K562 (cell line): ENCODE data around the gene SBK3. TPM values are rescaled to one million over a fixed set of nuclear protein-coding genes. Genes with fewer than 3 reads are reported as not detected.

Source experiments
- ARNT ChIP-seq, 2 experiments: fragments of 450-650 bp; IDR thresholded peaks; 2 replicates each; pipeline ENCODE4 v1.6.1; 2016; ENCODE audit warnings: mild to moderate bottlenecking in 1 of 2
- EHMT2 ChIP-seq: fragments of 450-650 bp; IDR thresholded peaks from 2 replicates; pipeline ENCODE4 v1.6.1; 2018; ENCODE audit warnings: antibody characterized with exemption
- FOXP1 ChIP-seq: sonication (generic); formaldehyde crosslinking; IDR thresholded peaks from 2 replicates; pipeline ENCODE4 v1.8.0; 2022; ENCODE audit warnings: mild to moderate bottlenecking, missing genetic modification reagents
- GATA2 ChIP-seq: sonication (generic); formaldehyde crosslinking; IDR thresholded peaks from 2 replicates; pipeline ENCODE4 v1.4.0; 2020; ENCODE audit warnings: mild to moderate bottlenecking, missing genetic modification reagents
- HDAC1 ChIP-seq, 2 experiments: fragments of 450-650 bp; IDR thresholded peaks; 2 replicates each; pipeline ENCODE4 v1.6.1; 2016 to 2017; ENCODE audit warnings: inconsistent platforms in 1 of 2, mild to moderate bottlenecking in 1 of 2, moderate library complexity in 1 of 2
- HNRNPUL1 ChIP-seq: fragments of 200-400 bp; formaldehyde crosslinking; IDR thresholded peaks from 2 replicates; pipeline ENCODE4 v1.6.1; 2017; ENCODE audit warnings: low read length
- JUN ChIP-seq, 2 experiments: sonication (generic) in 1 of 2; formaldehyde crosslinking in 1 of 2; IDR thresholded peaks; 2 replicates each; pipeline versions ENCODE4 v1.6.1 to v1.8.0; 2012 to 2022; ENCODE audit warnings: borderline replicate concordance in 2 of 2, mild to moderate bottlenecking in 2 of 2, improper control_type of control experiment in 1 of 2, low read depth in 1 of 2, low read length in 1 of 2, missing genetic modification reagents in 1 of 2
- L3MBTL2 ChIP-seq: fragments of 450-650 bp; IDR thresholded peaks from 2 replicates; pipeline ENCODE4 v1.6.1; 2016; ENCODE audit warnings: mild to moderate bottlenecking, moderate library complexity
- LCOR ChIP-seq: sonication (generic); formaldehyde crosslinking; IDR thresholded peaks from 2 replicates; pipeline ENCODE4 v1.8.0; 2022; ENCODE audit warnings: mild to moderate bottlenecking, missing genetic modification reagents
- MECOM ChIP-seq: fragments of 250-450 bp; sonication (Bioruptor Pico); IDR thresholded peaks from 2 replicates; pipeline ENCODE4 v1.8.0; 2022; ENCODE audit warnings: inconsistent platforms
- NCOA6 ChIP-seq: fragments of 450-650 bp; IDR thresholded peaks from 2 replicates; pipeline ENCODE4 v1.6.1; 2017; ENCODE audit warnings: mild to moderate bottlenecking
- PRMT5 ChIP-seq: sonication (generic); formaldehyde crosslinking; IDR thresholded peaks from 2 replicates; pipeline ENCODE4 v1.5.0; 2020; ENCODE audit warnings: missing genetic modification reagents
- TEAD1 ChIP-seq, 2 experiments: fragments of 450-650 bp in 1 of 2; sonication (generic) in 1 of 2; formaldehyde crosslinking; IDR thresholded peaks; 2 replicates each; pipeline versions ENCODE4 v1.4.0 to v1.8.0; 2020 to 2022; ENCODE audit warnings: mild to moderate bottlenecking in 2 of 2, missing genetic modification reagents in 1 of 2
- TEAD4 ChIP-seq, 2 experiments: sonication (generic) in 1 of 2; formaldehyde crosslinking in 1 of 2; IDR thresholded peaks; 2 replicates each; pipeline versions ENCODE4 v1.6.1 to v1.8.0; 2012 to 2022; ENCODE audit warnings: borderline replicate concordance in 1 of 2, inconsistent platforms in 1 of 2, low read length in 1 of 2, mild to moderate bottlenecking in 1 of 2, missing genetic modification reagents in 1 of 2
- USF1 ChIP-seq: sonication (generic); formaldehyde crosslinking; IDR thresholded peaks from 2 replicates; pipeline ENCODE4 v1.9.0; 2022; ENCODE audit warnings: mild to moderate bottlenecking, missing genetic modification reagents
- ZBTB11 ChIP-seq, 3 experiments: fragments of 200-800 bp in 1 of 3; fragments of 250-450 bp in 1 of 3; fragments of 450-650 bp in 1 of 3; sonication (Bioruptor Pico) in 1 of 3; sonication (Bioruptor generic) in 1 of 3; formaldehyde crosslinking in 1 of 3; IDR thresholded peaks; 2 replicates each; pipeline versions ENCODE4 v1.6.1 to v1.8.0; 2016 to 2022; ENCODE audit warnings: mild to moderate bottlenecking in 2 of 3, missing genetic modification characterization in 2 of 3, missing compliant biosample characterization in 1 of 3, moderate library complexity in 1 of 3
- ZFP36 ChIP-seq: fragments of 150-350 bp; IDR thresholded peaks from 2 replicates; pipeline ENCODE4 v1.6.1; 2018; ENCODE audit warnings: low read length, low read depth; ENCODE audit not compliant: partially characterized antibody
- ZNF165 ChIP-seq: fragments of 250-450 bp; sonication (Bioruptor Pico); IDR thresholded peaks from 2 replicates; pipeline ENCODE4 v1.4.0; 2020; ENCODE audit warnings: borderline replicate concordance
- ZNF24 ChIP-seq: fragments of 450-650 bp; IDR thresholded peaks from 2 replicates; pipeline ENCODE4 v1.6.1; 2016
- ZNF263 ChIP-seq: sonication (generic); formaldehyde crosslinking; IDR thresholded peaks from 2 replicates; pipeline ENCODE4 v1.8.0; 2022; ENCODE audit warnings: mild to moderate bottlenecking, missing genetic modification reagents, borderline replicate concordance
- ZNF3 ChIP-seq: fragments of 250-450 bp; sonication (Bioruptor Pico); IDR thresholded peaks from 2 replicates; pipeline ENCODE4 v1.5.0; 2021; ENCODE audit warnings: mild to moderate bottlenecking, moderate library complexity
- ZNF311 ChIP-seq: fragments of 250-450 bp; sonication (Bioruptor Pico); IDR thresholded peaks from 2 replicates; pipeline ENCODE4 v1.4.0; 2020; ENCODE audit warnings: mild to moderate bottlenecking, moderate library complexity
- ZNF507 ChIP-seq: conservative IDR thresholded peaks from 2 replicates; pipeline ENCODE4 v1.6.1; 2017; ENCODE audit warnings: missing genetic modification characterization, missing compliant biosample characterization
- ZNF766 ChIP-seq: fragments of 200-800 bp; sonication (Bioruptor generic); conservative IDR thresholded peaks from 2 replicates; pipeline ENCODE4 v1.6.1; 2016; ENCODE audit warnings: missing genetic modification characterization, missing compliant biosample characterization
- polyA plus RNA-seq, 8 experiments: library from polyadenylated mRNA; depleted of rRNA in 4 of 8; stranded (reverse) in 5 of 8; unstranded in 3 of 8; fragments of >200 nt; fragmentation: Nextera tagmentation in 2 of 8; fragmentation: Illumina TruSeq in 1 of 8; extraction: Ambion mirVana in 2 of 8; extraction: Trizol in 1 of 8; gene quantifications; 2 replicates each; pipeline versions ENCODE4 v1.2.1 to v1.2.3, GENCODE V29; 2011 to 2014; ENCODE audit warnings: inconsistent platforms in 1 of 8, missing spikeins in 1 of 8
- total RNA-seq, 7 experiments: library from RNA; depleted of rRNA in 6 of 7; stranded (reverse); fragments of >200 nt in 6 of 7; fragmentation: Illumina TruSeq in 2 of 7; extraction: Trizol in 2 of 7; gene quantifications; 2 replicates each; pipeline versions ENCODE4 v1.2.1 to v1.2.3, GENCODE V29; 2011 to 2021; ENCODE audit warnings: low replicate concordance in 1 of 7

Gene SBK3
- total and polyA plus RNA-seq, 9 of the 15 experiments (the other 6 are each of a cell fraction or from before 2014, with no cell fraction given), result 0.11 to 0.43 (median 0.13) TPM; not detected in 6

GRCh38 chr19:55581145-55581822, 35.9 kb upstream of the SBK3 start (continued):
- no peak for TF ChIP-seq TEAD4 (IDR thresholded peaks at IDR 0.05; ENCODE audit: low read length)
- TF ChIP-seq TEAD4 (CRISPR knock-in tag; IDR thresholded peaks at IDR 0.05; ENCODE audit: borderline replicate concordance), result 0 out of 2 replicates have a peak, but pooled peaks have one; percentile 41
- peak in 1 of 3 experiments; percentile 98; a peak in 2 of 6 replicates for TF ChIP-seq ZBTB11 (CRISPR knock-in tag; IDR thresholded peaks at IDR 0.05)
- TF ChIP-seq JUN (IDR thresholded peaks at IDR 0.05; ENCODE audit: borderline replicate concordance, low read depth, low read length), result no peak
- TF ChIP-seq JUN (CRISPR knock-in tag; IDR thresholded peaks at IDR 0.05; ENCODE audit: borderline replicate concordance), result peak; percentile 57; the same call in 1 of the 2 replicates
- TF ChIP-seq ZFP36, result peak; percentile 36
- no peak for TF ChIP-seq MECOM
- no peak for TF ChIP-seq L3MBTL2
- TF ChIP-seq GATA2 (CRISPR knock-in tag), result peak; percentile 76
- TF ChIP-seq HNRNPUL1, result no peak
- no peak for TF ChIP-seq ZNF3 (CRISPR knock-in tag)
- TF ChIP-seq NCOA6, result no peak
- TF ChIP-seq USF1 (CRISPR knock-in tag), result peak; percentile 30; the same call in 1 of the 2 replicates
- TF ChIP-seq HDAC1 (IDR thresholded peaks at IDR 0.05), result peak; percentile 37 to 45; a peak in 2 of 4 replicates
- no peak for TF ChIP-seq ZNF165
- no peak for TF ChIP-seq ZNF507
- 0 out of 2 replicates have a peak, but pooled peaks have one; percentile 7 for TF ChIP-seq ZNF24
- TF ChIP-seq LCOR (CRISPR knock-in tag), result 0 out of 2 replicates have a peak, but pooled peaks have one; percentile 48
- peak; percentile 91 for TF ChIP-seq PRMT5 (CRISPR knock-in tag)
- peak in 1 of 2 experiments; percentile 62; a peak in 1 of 4 replicates for TF ChIP-seq TEAD1 (CRISPR knock-in tag; IDR thresholded peaks at IDR 0.05)
- peak; percentile 41; the same call in 1 of the 2 replicates for TF ChIP-seq ZNF263 (CRISPR knock-in tag)
- peak; percentile 98 for TF ChIP-seq EHMT2
- peak; percentile 40; the same call in 1 of the 2 replicates for TF ChIP-seq ZNF766 (CRISPR knock-in tag)
- TF ChIP-seq ZNF311, result 0 out of 2 replicates have a peak, but pooled peaks have one; percentile 47
- TF ChIP-seq FOXP1 (CRISPR knock-in tag), result peak; percentile 69; the same call in 1 of the 2 replicates
- TF ChIP-seq ARNT (IDR thresholded peaks at IDR 0.05), result 0 out of 4 replicates have a peak, but pooled peaks of 1 of the 2 experiments have one; percentile 24
